Erythroblast (primary cell): ENCODE measurements around the gene USP4.

Experiments used
- GATA1 ChIP-seq: IDR thresholded peaks from 2 replicates; pipeline ENCODE4 v1.6.1; 2011; ENCODE audit warnings: low read depth, mild to moderate bottlenecking, control low read depth, low read length, moderate library complexity
- POLR2A ChIP-seq: IDR thresholded peaks from 2 replicates; pipeline ENCODE4 v1.6.1; 2011; ENCODE audit warnings: mild to moderate bottlenecking, low read length

GRCh38 chr3:49383387-49383786 lies 43.5 kb upstream of the USP4 start:
- TF ChIP-seq POLR2A (no peak), GATA1 (no peak)
